Measurements from ENCODE around the gene FAS. TPM values are rescaled to one million over a fixed set of nuclear protein-coding genes. Genes with fewer than 3 reads are reported as not detected.
A peak's percentile ranks its signal among the peaks of the same experiment; 100 is the strongest.
"Not testable (repeated sequence)": the region's sequence is repeated elsewhere in the genome, so short reads cannot be mapped to it uniquely, and the experiment has no call there.

The FAS gene
- total and polyA plus RNA-seq, 4 donors: 10.5 to 74.7 (median 36.3) TPM

- Histone ChIP-seq H3K9ac (ENCODE audit: insufficient read depth in 1 of 2, low read length in 2 of 2) (no peak overlapping the region), H3K9me3 (ENCODE audit: control insufficient read depth in 4 of 4, insufficient read depth in 3 of 4, low read length in 3 of 4) (peaks cover 0 to 5% (median 1%) of the 10 kb centered on the region in 4 donors), H3K4me3 (no peak overlapping the region), H3K27me3 (ENCODE audit: control insufficient read depth in 3 of 3, insufficient read depth in 3 of 3, low read length in 2 of 3) (no peaks in the 10 kb centered on the region), H3K36me3 (ENCODE audit: control insufficient read depth in 4 of 4, insufficient read depth in 4 of 4, low read length in 4 of 4) (peaks cover 4 to 30% (median 13%) of the 10 kb centered on the region in 4 donors), H3K4me1 (ENCODE audit: control insufficient read depth in 5 of 5, insufficient read depth in 5 of 5, low read length in 5 of 5) (no peaks in the 10 kb centered on the region), H3K27ac (ENCODE audit: low read depth in 1 of 2, low read length in 1 of 2) (no peak overlapping the region)
- ATAC-seq (ENCODE audit: insufficient read depth, low FRiP score) (no peak), DNase-seq (peak in 2 of 3 donors; percentile 26 to 34)
- TF ChIP-seq CTCF (IDR thresholded peaks at IDR 0.05; ENCODE audit: control extremely low read depth, extremely low read depth): no peak
- WGBS, 2 donors: 85 to 95% methylated on average over 2 of the region's 2 CpGs
These were observed 29.1 kb downstream of the FAS start for GRCh38 chr10:89019569-89020327.

GRCh38 chr10:89021526-89021925 is 30.9 kb downstream of the FAS start:
- peaks cover 0 to 25% (median 13%) of the 10 kb centered on the region in 4 donors for H3K36me3 ChIP-seq (ENCODE audit: control insufficient read depth in 4 of 4, insufficient read depth in 4 of 4, low read length in 4 of 4)
- ATAC-seq (ENCODE audit: insufficient read depth, low FRiP score); H3K27ac ChIP-seq (ENCODE audit: low read depth in 1 of 2, low read length in 1 of 2); H3K4me1 ChIP-seq (ENCODE audit: control insufficient read depth in 5 of 5, insufficient read depth in 5 of 5, low read length in 5 of 5); H3K9me3 ChIP-seq (ENCODE audit: control insufficient read depth in 4 of 4, insufficient read depth in 3 of 4, low read length in 3 of 4); H3K27me3 ChIP-seq (ENCODE audit: control insufficient read depth in 3 of 3, insufficient read depth in 3 of 3, low read length in 2 of 3); H3K4me3 ChIP-seq; H3K9ac ChIP-seq (ENCODE audit: insufficient read depth in 1 of 2, low read length in 2 of 2); DNase-seq: not testable (repeated sequence)
- 82 to 89% methylated on average over 6 of the region's 6 CpGs for WGBS, 2 donors

GRCh38 chr10:89022734-89023133 is 32.1 kb downstream of the FAS start:
- WGBS, 2 donors: 74 to 83% methylated on average over 2 of the region's 2 CpGs

More at GRCh38 chr10:89022734-89023133, 32.1 kb downstream of the FAS start:
- Histone ChIP-seq H3K27ac (ENCODE audit: low read depth in 1 of 2, low read length in 1 of 2) (peak overlapping the region in 1 of 2 donors; percentile 15), H3K4me3 (no peak overlapping the region), H3K36me3 (ENCODE audit: control insufficient read depth in 4 of 4, insufficient read depth in 4 of 4, low read length in 4 of 4) (peaks cover 0 to 25% (median 13%) of the 10 kb centered on the region in 4 donors), H3K9me3 (ENCODE audit: control insufficient read depth in 4 of 4, insufficient read depth in 3 of 4, low read length in 3 of 4) (peaks cover 0 to 5% (median 1%) of the 10 kb centered on the region in 4 donors), H3K4me1 (ENCODE audit: control insufficient read depth in 5 of 5, insufficient read depth in 5 of 5, low read length in 5 of 5) (no peaks in the 10 kb centered on the region), H3K9ac (ENCODE audit: insufficient read depth in 1 of 2, low read length in 2 of 2) (no peak overlapping the region), H3K27me3 (ENCODE audit: control insufficient read depth in 3 of 3, insufficient read depth in 3 of 3, low read length in 2 of 3) (no peaks in the 10 kb centered on the region)
- peak; percentile 81 for ATAC-seq (ENCODE audit: insufficient read depth, low FRiP score)
- no peak for TF ChIP-seq CTCF (IDR thresholded peaks at IDR 0.05; ENCODE audit: control extremely low read depth, extremely low read depth)
- DNase-seq: no peak
